Neural progenitor cell (in vitro differentiated cells): ENCODE data around the gene CCDC80. TPM values are rescaled to one million over a fixed set of nuclear protein-coding genes. Genes with fewer than 3 reads are reported as not detected.
A peak's percentile ranks its signal among the peaks of the same experiment; 100 is the strongest.

Experiments
- DNase-seq: peaks from one replicate; pipeline ENCODE4 v3.0.0-alpha.2; 2016; ENCODE audit warnings: low spot score
- H2AFZ ChIP-seq: fragments of 200-600 bp; sonication (generic); replicated peaks from 2 replicates; pipeline ENCODE4 v1.6.1; 2016; ENCODE audit warnings: antibody characterized with exemption
- H3F3A ChIP-seq: fragments of 200-600 bp; sonication (generic); 2 replicates; pipeline ENCODE4 v1.6.1; 2016; ENCODE audit warnings: antibody characterized with exemption, low read depth
- H3K27ac ChIP-seq: fragments of 200-600 bp; sonication (generic); 2 replicates; pipeline ENCODE4 v1.5.1; 2016; ENCODE audit warnings: mild to moderate bottlenecking
- H3K27me3 ChIP-seq: fragments of 200-600 bp; sonication (generic); 2 replicates; pipeline ENCODE4 v1.6.1; 2016; ENCODE audit warnings: mild to moderate bottlenecking, moderate library complexity
- H3K36me3 ChIP-seq: fragments of 200-600 bp; sonication (generic); 2 replicates; pipeline ENCODE4 v1.5.1; 2016
- H3K4me1 ChIP-seq: fragments of 200-600 bp; sonication (generic); 2 replicates; pipeline ENCODE4 v1.6.1; 2016; ENCODE audit warnings: mixed run types
- H3K4me2 ChIP-seq: fragments of 200-600 bp; sonication (generic); 2 replicates; pipeline ENCODE4 v1.6.1; 2016
- H3K4me3 ChIP-seq: fragments of 200-600 bp; sonication (generic); 2 replicates; pipeline ENCODE4 v1.5.1; 2016
- H3K79me2 ChIP-seq: fragments of 200-600 bp; sonication (generic); 2 replicates; pipeline ENCODE4 v1.6.1; 2016; ENCODE audit warnings: low read depth
- H3K9ac ChIP-seq: fragments of 200-600 bp; sonication (generic); 2 replicates; pipeline ENCODE4 v1.6.1; 2016
- H3K9me3 ChIP-seq: fragments of 200-600 bp; sonication (generic); 2 replicates; pipeline ENCODE4 v1.5.1; 2016; ENCODE audit warnings: low read depth
- H4K20me1 ChIP-seq: fragments of 200-600 bp; sonication (generic); 2 replicates; pipeline ENCODE4 v1.6.1; 2016; ENCODE audit warnings: low read depth
- H3K27ac Mint-ChIP-seq: 3 replicates; pipeline ENCODE4 v1.8.0; 2021; ENCODE audit warnings: mixed read lengths
- H3K27me3 Mint-ChIP-seq: 2 replicates; pipeline ENCODE4 v1.8.0; 2022; ENCODE audit warnings: low read depth, mild to moderate bottlenecking, inconsistent platforms, moderate library complexity, mixed read lengths; ENCODE audit not compliant: insufficient read depth
- H3K36me3 Mint-ChIP-seq: 3 replicates; pipeline ENCODE4 v1.8.0; 2021; ENCODE audit warnings: mixed read lengths
- H3K4me1 Mint-ChIP-seq: 3 replicates; pipeline ENCODE4 v1.8.0; 2021; ENCODE audit warnings: mixed read lengths
- H3K4me3 Mint-ChIP-seq: 3 replicates; pipeline ENCODE4 v1.8.0; 2021; ENCODE audit warnings: mild to moderate bottlenecking, moderate library complexity, mixed read lengths
- H3K9me3 Mint-ChIP-seq: 3 replicates; pipeline ENCODE4 v1.8.0; 2020; ENCODE audit warnings: mixed read lengths
- EZH2 ChIP-seq: fragments of 200-600 bp; sonication (generic); IDR thresholded peaks from 2 replicates; pipeline ENCODE4 v1.6.1; 2017; ENCODE audit warnings: antibody characterized with exemption, mild to moderate bottlenecking, moderate library complexity
- EZH2phosphoT487 ChIP-seq: fragments of 200-600 bp; sonication (generic); IDR thresholded peaks from 2 replicates; pipeline ENCODE4 v1.6.1; 2017; ENCODE audit warnings: antibody characterized with exemption
- total RNA-seq: library from RNA; depleted of rRNA; stranded (reverse); fragments of >200 nt; gene quantifications from 2 replicates; pipeline ENCODE4 v1.2.3, GENCODE V29; 2015; ENCODE audit warnings: low replicate concordance
- TF ChIP-seq, protein P1 (sequence below): fragments of 200-600 bp; sonication (generic); IDR thresholded peaks from 2 replicates; pipeline ENCODE4 v1.5.1; 2017; ENCODE audit warnings: antibody characterized with exemption, mild to moderate bottlenecking

CCDC80 gene
- total RNA-seq, 1 donor from 2014 or later = 21.5 TPM

DNA sequence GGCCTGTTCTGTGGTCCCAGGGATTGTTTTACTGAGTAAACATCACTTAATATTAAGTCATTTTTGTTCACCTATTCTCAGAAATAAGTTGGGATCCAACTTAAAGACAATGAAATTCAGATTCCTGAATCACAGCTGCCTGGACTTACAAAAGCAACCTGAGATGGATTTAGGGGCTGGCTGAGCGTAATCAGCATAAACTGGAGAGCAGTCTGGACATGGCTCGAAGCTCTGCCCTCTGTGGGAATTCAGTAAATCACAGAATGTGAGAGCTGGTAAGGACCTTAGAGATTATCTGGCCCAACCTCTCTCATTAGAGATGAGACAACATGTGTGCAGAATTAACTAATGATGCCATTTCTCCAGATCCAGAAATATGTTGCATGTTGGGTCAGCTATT, 23.7 kb downstream of the CCDC80 start:
- TF ChIP-seq, protein P1, sequence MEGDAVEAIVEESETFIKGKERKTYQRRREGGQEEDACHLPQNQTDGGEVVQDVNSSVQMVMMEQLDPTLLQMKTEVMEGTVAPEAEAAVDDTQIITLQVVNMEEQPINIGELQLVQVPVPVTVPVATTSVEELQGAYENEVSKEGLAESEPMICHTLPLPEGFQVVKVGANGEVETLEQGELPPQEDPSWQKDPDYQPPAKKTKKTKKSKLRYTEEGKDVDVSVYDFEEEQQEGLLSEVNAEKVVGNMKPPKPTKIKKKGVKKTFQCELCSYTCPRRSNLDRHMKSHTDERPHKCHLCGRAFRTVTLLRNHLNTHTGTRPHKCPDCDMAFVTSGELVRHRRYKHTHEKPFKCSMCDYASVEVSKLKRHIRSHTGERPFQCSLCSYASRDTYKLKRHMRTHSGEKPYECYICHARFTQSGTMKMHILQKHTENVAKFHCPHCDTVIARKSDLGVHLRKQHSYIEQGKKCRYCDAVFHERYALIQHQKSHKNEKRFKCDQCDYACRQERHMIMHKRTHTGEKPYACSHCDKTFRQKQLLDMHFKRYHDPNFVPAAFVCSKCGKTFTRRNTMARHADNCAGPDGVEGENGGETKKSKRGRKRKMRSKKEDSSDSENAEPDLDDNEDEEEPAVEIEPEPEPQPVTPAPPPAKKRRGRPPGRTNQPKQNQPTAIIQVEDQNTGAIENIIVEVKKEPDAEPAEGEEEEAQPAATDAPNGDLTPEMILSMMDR = no peak
- no peak for TF ChIP-seq EZH2phosphoT487
- TF ChIP-seq EZH2 = no peak
- Histone ChIP-seq H2AFZ (no peak overlapping the region), H3K27ac (no peak overlapping the region), H3K79me2 (no peaks in the 10 kb centered on the region), H3K4me2 (no peak overlapping the region), H4K20me1 (no peaks in the 10 kb centered on the region), H3K9ac (no peak overlapping the region), H3K4me1 (peaks cover 9% of the 10 kb centered on the region), H3K27me3 (no peaks in the 10 kb centered on the region), H3F3A (no peaks in the 10 kb centered on the region), H3K9me3 (no peaks in the 10 kb centered on the region), H3K36me3 (no peaks in the 10 kb centered on the region), H3K4me3 (no peak overlapping the region)
- H3K27ac Mint-ChIP-seq = no peak overlapping the region
- no peaks in the 10 kb centered on the region for H3K9me3 Mint-ChIP-seq
- no peak for DNase-seq
- H3K27me3 Mint-ChIP-seq = no peaks in the 10 kb centered on the region
- H3K4me3 Mint-ChIP-seq = no peak overlapping the region
- peaks cover 34% of the 10 kb centered on the region for H3K4me1 Mint-ChIP-seq
- peaks cover 45% of the 10 kb centered on the region for H3K36me3 Mint-ChIP-seq

DNA sequence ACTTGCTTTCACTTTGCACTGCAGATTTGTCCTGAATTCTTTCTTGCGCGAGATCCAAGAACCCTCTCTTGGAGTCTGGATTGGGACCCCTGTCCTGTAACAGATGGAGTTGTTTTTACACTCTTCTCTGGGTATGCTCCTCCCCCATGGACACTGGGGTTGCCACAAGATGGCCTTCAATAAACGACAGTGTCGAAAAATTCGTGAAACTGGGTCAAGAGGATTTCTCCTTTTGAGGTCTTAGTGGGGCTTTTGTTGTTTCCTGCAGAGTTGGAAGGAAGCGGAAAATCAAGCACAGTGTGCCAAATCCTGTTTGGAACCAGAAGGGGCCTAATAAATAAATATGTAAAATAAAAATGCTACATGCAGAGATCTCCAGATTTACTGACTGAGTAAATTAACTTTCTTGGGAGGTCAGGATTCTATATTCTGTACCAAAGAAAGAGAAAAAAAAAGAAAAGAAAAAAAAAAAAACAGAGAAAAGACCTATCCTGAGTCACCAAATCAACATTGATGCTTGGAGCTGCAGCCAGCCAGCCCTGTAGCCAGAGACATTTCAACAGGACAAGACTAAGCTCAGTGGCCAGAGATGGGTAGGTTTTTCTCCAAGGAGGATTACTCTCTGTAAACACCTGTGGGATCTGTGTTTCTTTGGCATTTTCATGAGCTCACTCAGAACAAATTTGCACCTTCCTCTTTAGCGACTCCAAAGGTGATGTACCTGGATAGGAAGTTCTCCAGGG, 24.8 kb downstream of the CCDC80 start:
- peaks cover 40% of the 10 kb centered on the region for H3K36me3 Mint-ChIP-seq
- no peak for DNase-seq
- H3K4me1 Mint-ChIP-seq = peaks cover 44% of the 10 kb centered on the region
- no peak overlapping the region for H3K4me3 ChIP-seq
- H3K4me3 Mint-ChIP-seq = no peak overlapping the region
- no peak overlapping the region for H3K4me2 ChIP-seq
- peaks cover under 1% of the 10 kb centered on the region for H3K9me3 Mint-ChIP-seq
- H3K36me3 ChIP-seq = no peaks in the 10 kb centered on the region
- TF ChIP-seq EZH2 = no peak
- TF ChIP-seq EZH2phosphoT487 = no peak
- TF ChIP-seq, protein P1 = no peak
- no peaks in the 10 kb centered on the region for H3K9me3 ChIP-seq
- no peak overlapping the region for H3K9ac ChIP-seq
- H3K27ac Mint-ChIP-seq = peak overlapping the region; percentile 74
- H4K20me1 ChIP-seq = no peaks in the 10 kb centered on the region
- no peaks in the 10 kb centered on the region for H3K27me3 ChIP-seq
- no peaks in the 10 kb centered on the region for H3F3A ChIP-seq
- H3K27me3 Mint-ChIP-seq = no peaks in the 10 kb centered on the region
- H3K27ac ChIP-seq = no peak overlapping the region
- no peak overlapping the region for H2AFZ ChIP-seq
- H3K4me1 ChIP-seq = peaks cover 9% of the 10 kb centered on the region
- H3K79me2 ChIP-seq = no peaks in the 10 kb centered on the region

DNA sequence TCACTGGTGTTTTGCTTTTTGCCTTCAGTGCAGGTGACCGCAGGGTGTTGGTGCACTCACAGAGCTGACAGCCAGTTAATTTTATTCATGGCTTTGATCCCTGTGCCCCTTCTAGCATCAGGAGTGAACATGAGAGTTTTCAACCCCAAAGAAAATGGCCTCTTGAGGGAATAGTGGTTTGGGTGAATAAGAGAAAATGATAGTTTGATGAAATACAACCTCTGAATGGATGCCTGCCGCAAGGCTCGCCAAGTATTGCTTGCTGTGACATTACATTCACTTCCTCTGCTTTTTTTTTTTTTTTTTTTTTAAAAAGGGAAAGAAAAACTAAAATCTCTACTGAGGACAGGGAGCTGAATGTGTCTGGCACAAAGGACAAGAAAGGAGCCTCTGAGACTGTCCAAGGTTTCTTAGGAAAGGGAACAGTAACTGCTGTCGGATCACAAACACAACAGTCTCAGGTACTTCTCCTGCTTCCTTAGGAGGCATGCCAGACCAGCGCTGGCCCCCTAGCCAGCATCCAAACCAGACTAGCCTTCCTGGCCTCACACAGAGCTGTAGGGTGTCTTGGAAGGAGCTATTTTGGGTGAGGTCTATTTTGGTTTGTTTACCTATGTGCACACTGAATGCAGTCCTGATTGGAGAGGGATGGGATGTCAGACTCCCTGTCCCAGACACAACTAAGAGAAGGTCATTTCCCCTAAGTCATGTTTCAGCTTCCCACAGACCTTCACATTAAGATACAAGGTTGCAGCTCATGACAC, 29.0 kb downstream of the CCDC80 start:
- Histone ChIP-seq H3K36me3 (no peaks in the 10 kb centered on the region), H2AFZ (no peak overlapping the region)

More for the DNA sequence above, 29.0 kb downstream of the CCDC80 start:
- Histone ChIP-seq H4K20me1 (no peaks in the 10 kb centered on the region), H3K4me2 (no peak overlapping the region), H3K4me3 (no peak overlapping the region), H3K27me3 (no peaks in the 10 kb centered on the region), H3F3A (no peaks in the 10 kb centered on the region), H3K79me2 (no peaks in the 10 kb centered on the region), H3K9me3 (no peaks in the 10 kb centered on the region), H3K4me1 (peaks cover 19% of the 10 kb centered on the region), H3K9ac (no peak overlapping the region), H3K27ac (no peak overlapping the region)
- Mint-ChIP-seq H3K27ac (peak overlapping the region; percentile 71), H3K4me1 (peaks cover 72% of the 10 kb centered on the region), H3K36me3 (peaks cover 22% of the 10 kb centered on the region), H3K27me3 (peaks cover 2% of the 10 kb centered on the region), H3K9me3 (peaks cover 2% of the 10 kb centered on the region), H3K4me3 (no peak overlapping the region)
- no peak for TF ChIP-seq EZH2phosphoT487
- TF ChIP-seq EZH2 = no peak
- TF ChIP-seq, protein P1 = no peak
- DNase-seq = no peak
